Measurements from ENCODE around the gene DOK3.

DNA sequence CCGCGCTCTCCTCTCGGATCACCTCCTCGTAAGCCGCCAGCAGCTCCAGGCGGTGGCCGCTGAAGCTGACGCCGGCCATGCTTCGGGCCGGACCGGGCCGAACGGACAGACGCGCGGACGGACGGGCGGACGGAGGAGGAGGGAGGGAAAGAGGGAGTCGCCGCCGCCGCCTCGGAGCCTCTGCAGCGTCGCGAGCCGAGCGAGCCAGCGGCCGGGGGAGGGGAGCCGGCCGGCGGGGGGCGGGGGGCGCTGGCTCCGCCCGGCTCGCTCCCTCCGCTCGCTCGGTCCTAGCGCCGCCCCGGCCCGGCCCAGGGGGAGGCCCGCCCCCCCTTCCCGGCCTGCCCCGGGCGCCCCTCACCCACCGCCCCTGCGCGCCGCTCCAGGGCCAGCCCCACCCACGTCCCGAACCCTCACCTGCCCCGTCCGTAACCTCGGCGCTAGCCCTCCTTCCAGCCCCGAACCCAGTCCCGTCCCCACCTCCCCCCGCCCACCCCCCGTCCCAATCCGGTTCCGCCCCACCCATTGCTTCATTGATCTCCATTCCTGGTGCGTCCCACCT lies 36.1 kb downstream of the DOK3 start, which contains the start of gene DBN1:
- TF ChIP-seq CTCF (IDR thresholded peaks at IDR 0.05; ENCODE audit: insufficient read depth, low read depth, low read length) (no peak), EZH2 (IDR thresholded peaks at IDR 0.05; ENCODE audit: insufficient read depth, low read length) (no peak)
